GM10266 (cell line): ENCODE results near the gene DEDD.

ENCODE experiments used
- DNase-seq: peaks from one replicate; pipeline ENCODE4 v3.0.0; 2012; ENCODE audit errors: extremely low spot score
- TF ChIP-seq, protein P1 (sequence below): IDR thresholded peaks from 2 replicates; pipeline ENCODE4 v1.5.1; 2012; ENCODE audit warnings: mild to moderate bottlenecking, low read depth; ENCODE audit not compliant: control insufficient read depth, insufficient read depth; ENCODE audit errors: missing control alignments

Gene DEDD

DNA sequence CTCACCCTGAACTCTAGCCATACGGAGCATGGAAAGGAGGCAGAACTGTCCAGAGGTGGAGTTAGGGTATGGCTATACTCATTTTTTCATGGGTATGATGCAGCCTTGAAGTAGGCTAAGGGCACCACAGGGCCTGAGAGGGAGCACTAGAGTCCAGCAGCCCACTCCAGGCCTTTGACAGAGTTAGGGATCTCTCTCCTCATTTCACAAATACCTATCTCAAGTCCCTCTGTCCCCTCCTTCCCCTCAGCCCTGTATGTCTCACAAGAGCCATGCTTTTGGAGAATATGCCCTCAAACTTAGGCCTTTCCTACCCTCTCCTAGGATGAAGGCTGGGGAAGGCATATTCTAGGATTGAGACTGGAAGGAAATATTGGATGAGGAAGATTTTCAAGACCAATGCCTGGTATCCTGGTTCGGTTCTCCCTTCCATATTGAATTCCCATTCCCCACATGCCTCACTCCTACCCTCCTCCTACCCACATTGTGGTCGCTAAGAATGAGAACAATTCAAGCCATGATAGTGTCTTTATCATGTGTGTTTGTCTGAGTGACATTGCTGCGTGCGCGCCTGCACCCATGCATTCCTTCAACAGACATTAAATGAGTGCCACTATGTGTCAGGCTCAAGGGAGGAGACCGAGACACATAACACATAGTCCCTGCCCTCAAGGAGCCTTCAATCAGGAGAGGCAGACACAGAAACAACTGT is 40.5 kb downstream of the DEDD start:
- TF ChIP-seq, protein P1, sequence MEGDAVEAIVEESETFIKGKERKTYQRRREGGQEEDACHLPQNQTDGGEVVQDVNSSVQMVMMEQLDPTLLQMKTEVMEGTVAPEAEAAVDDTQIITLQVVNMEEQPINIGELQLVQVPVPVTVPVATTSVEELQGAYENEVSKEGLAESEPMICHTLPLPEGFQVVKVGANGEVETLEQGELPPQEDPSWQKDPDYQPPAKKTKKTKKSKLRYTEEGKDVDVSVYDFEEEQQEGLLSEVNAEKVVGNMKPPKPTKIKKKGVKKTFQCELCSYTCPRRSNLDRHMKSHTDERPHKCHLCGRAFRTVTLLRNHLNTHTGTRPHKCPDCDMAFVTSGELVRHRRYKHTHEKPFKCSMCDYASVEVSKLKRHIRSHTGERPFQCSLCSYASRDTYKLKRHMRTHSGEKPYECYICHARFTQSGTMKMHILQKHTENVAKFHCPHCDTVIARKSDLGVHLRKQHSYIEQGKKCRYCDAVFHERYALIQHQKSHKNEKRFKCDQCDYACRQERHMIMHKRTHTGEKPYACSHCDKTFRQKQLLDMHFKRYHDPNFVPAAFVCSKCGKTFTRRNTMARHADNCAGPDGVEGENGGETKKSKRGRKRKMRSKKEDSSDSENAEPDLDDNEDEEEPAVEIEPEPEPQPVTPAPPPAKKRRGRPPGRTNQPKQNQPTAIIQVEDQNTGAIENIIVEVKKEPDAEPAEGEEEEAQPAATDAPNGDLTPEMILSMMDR: no peak
- no peak for DNase-seq

DNA sequence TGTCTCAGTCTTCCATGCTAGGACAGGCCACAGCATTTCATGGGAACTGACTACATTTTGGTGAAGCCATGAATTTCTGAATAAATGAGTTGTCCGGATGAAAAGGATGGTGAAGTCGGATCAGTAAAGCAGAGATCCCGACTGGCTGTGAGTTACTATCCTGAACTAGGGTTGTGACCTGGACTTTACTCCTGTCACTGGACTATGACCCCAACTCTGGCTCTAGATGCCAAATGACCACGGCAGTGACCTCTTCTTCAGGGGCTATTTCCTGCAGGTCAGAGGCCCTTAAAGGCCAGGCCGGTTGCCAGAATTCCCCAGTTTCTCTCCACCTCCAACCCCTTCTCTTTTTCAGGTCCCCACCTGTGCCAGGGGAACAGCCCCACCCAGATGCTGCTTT is 41.4 kb downstream of the DEDD start:
- DNase-seq: no peak
- TF ChIP-seq, protein P1: no peak

DNA sequence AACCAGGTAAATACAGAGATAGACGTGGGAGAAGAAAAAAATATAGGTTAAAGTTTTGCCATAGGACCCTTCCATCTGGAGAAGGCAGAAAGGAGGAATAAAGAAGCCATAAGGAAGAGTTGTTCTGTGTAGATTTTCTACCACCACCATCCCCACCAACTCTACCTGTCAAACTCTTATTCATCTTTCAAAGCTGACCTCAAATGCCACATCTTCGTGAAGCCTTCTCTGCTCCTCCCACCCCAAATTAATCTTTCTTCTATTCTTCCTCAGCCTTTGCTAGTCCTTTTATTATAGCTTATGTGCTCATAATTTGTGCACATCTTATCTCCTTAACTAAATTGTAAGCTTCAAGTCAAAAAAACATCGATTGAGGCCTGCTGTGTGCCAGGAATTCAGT is 41.9 kb downstream of the DEDD start:
- TF ChIP-seq, protein P1: no peak

DNA sequence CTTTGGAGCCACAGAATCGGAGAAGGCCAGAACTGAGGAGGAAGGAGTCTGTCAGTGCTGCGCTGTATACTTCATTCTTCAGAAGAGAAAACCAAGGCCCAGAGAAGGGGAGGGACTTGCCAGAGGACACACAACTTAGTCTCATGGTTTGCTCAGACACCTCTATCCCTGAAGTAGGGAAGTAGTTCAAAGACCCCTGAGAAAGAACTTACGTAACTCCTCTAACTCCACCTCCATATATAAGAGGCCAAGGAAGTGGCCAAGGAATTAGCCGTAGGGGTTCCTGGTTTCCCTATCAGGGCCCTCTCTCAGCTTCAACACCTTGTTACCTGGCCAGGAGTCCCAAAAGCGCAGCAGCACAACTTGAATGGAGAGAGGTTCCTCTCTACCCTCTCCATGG is 42.5 kb downstream of the DEDD start:
- no peak for DNase-seq

More for the DNA sequence above, 41.9 kb downstream of the DEDD start:
- DNase-seq: no peak

DNA sequence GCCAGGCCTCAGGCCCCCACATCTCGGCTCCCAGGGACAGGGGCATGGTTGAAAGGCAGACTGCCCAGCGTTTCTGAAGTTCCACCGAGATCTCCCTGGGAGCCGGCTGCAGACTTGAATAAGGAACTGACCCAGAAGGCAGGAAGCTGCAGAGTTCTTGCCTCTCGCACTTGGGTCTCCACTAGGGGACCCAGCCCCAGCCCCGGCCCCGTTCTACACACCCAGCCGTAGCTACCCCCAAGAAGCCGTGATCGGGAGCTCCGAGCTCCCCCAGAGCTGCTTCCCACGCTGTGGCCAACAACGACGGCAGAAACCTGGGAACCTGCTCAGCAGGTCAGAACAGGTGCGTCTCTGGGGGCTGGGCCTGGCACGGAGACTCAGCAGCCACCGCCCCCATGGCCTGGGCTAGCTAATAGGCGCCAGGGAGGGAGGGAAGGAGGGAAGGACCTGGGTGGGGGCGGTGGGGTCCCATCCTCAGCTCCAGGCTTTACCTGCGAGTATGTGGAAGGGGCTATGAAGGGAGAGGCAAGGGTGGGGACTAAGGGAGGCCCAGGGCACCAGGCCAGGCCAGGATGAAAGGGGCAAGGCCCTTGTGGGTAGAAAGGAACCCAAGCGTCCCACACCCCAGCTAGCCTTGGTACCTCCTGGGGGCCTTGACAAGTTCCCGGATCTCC is 43.1 kb downstream of the DEDD start, which contains the start of gene NECTIN4:
Gene NECTIN4, minus strand, starts transcription at position 308 of the 674 bp plus-strand sequence. Its CDS starts 262 bp downstream, at position 46.
- no peak for DNase-seq
- TF ChIP-seq, protein P1: no peak

More for the DNA sequence above, 42.5 kb downstream of the DEDD start:
- TF ChIP-seq, protein P1: no peak

DNA sequence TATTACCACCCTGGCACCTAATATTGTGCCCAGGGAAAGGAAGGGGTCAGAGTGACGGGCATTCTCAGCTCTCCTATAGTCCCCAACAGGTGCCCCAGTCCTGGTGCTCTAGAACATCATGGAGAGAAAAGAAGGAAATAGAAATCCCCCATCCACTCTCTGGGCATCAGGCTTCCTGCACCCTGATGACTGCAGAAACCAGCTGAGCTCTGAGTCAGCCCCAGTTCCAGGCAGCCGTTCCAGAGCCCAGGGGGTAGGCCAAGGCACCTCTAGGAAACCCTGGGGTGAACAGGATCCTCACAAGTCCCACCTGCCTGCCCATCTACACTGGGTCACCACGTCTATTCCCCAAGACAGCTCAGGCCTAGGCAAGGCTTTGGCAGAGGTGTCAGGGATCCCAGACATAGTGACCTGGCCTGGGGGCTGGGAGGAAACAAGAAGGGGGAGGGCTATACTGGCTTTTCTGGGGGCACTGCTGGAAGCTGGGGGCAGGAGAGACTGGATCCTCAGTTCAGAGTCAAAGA is 43.8 kb downstream of the DEDD start:
- TF ChIP-seq, protein P1: no peak
- DNase-seq: no peak

DNA sequence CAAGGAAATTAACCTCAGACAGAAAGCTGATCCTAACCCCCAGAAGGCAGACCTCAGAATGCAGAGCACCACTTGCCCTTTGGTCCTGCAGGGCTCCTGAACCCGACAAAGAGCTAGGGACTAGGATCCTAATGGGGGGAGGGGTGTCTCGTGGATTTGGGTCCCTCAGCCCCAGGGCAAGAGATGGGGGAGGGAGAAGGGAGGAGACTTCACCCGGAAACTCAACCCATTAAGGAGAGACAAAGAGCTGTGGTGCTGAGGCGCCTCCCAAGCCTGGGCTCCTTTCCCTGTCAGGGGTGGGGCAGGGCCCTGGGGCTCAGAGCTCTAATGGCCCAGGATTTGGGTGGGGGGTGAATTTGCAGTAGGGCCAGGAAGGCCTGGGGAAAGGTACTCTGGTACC is 46.0 kb downstream of the DEDD start:
- TF ChIP-seq, protein P1: no peak
- DNase-seq: no peak
